ACC112 (cell line): Measurements from ENCODE around the gene SLC6A9.

Experiments
- H2AFZ ChIP-seq: fragments of 200-600 bp; sonication (generic); one replicate; pipeline ENCODE4 v1.6.0; 2017; ENCODE audit warnings: antibody characterized with exemption, low read length; ENCODE audit not compliant: unreplicated experiment
- H3K27ac ChIP-seq: fragments of 200-600 bp; sonication (generic); 2 replicates; pipeline ENCODE4 v1.5.1; 2014; ENCODE audit warnings: low read depth, mild to moderate bottlenecking, antibody characterized with exemption, low read length, moderate library complexity
- H3K27me3 ChIP-seq: fragments of 200-600 bp; sonication (generic); 2 replicates; pipeline ENCODE4 v1.6.1; 2014; ENCODE audit warnings: mild to moderate bottlenecking, antibody characterized with exemption, low read length, moderate library complexity, mixed read lengths; ENCODE audit not compliant: insufficient read depth
- H3K36me3 ChIP-seq: fragments of 200-600 bp; sonication (generic); 2 replicates; pipeline ENCODE4 v1.6.1; 2016; ENCODE audit warnings: mild to moderate bottlenecking, antibody characterized with exemption, low read length, moderate library complexity, mixed read lengths; ENCODE audit not compliant: insufficient read depth
- H3K4me1 ChIP-seq: fragments of 200-600 bp; sonication (generic); one replicate; pipeline ENCODE4 v1.6.1; 2016; ENCODE audit warnings: low read length, mixed read lengths; ENCODE audit not compliant: insufficient read depth, unreplicated experiment, control insufficient read depth
- H3K4me3 ChIP-seq: fragments of 200-600 bp; sonication (generic); 2 replicates; pipeline ENCODE4 v1.5.1; 2014; ENCODE audit warnings: mild to moderate bottlenecking, low read depth, low read length
- H3K79me2 ChIP-seq: fragments of 200-600 bp; sonication (generic); one replicate; pipeline ENCODE4 v1.6.0; 2016; ENCODE audit warnings: low read length; ENCODE audit not compliant: control insufficient read depth, unreplicated experiment, insufficient read depth

SLC6A9 gene

GRCh38 chr1:44000122-44000665 is 31.1 kb downstream of the SLC6A9 start:
- Histone ChIP-seq H3K27ac (no peak overlapping the region), H3K36me3 (no peaks in the 10 kb centered on the region), H3K27me3 (no peaks in the 10 kb centered on the region), H3K4me1 (no peaks in the 10 kb centered on the region), H2AFZ (no peak overlapping the region), H3K79me2 (no peaks in the 10 kb centered on the region), H3K4me3 (no peak overlapping the region)

GRCh38 chr1:43999455-43999854 is 31.8 kb downstream of the SLC6A9 start:
- H3K27ac ChIP-seq = no peak overlapping the region
- no peaks in the 10 kb centered on the region for H3K36me3 ChIP-seq
- no peak overlapping the region for H2AFZ ChIP-seq
- H3K4me3 ChIP-seq = no peak overlapping the region
- H3K4me1 ChIP-seq = no peaks in the 10 kb centered on the region
- no peaks in the 10 kb centered on the region for H3K27me3 ChIP-seq
- H3K79me2 ChIP-seq = no peaks in the 10 kb centered on the region

- no peaks in the 10 kb centered on the region for H3K4me1 ChIP-seq
- no peaks in the 10 kb centered on the region for H3K79me2 ChIP-seq
- H2AFZ ChIP-seq = no peak overlapping the region
- H3K36me3 ChIP-seq = no peaks in the 10 kb centered on the region
- H3K4me3 ChIP-seq = no peak overlapping the region
- H3K27me3 ChIP-seq = no peaks in the 10 kb centered on the region
- H3K27ac ChIP-seq = no peak overlapping the region
Observed at GRCh38 chr1:43998000-43998378, 33.3 kb downstream of the SLC6A9 start.

- H3K4me1 ChIP-seq = no peaks in the 10 kb centered on the region
- no peaks in the 10 kb centered on the region for H3K27me3 ChIP-seq
- no peak overlapping the region for H2AFZ ChIP-seq
- H3K4me3 ChIP-seq = no peak overlapping the region
- H3K79me2 ChIP-seq = no peaks in the 10 kb centered on the region
- H3K36me3 ChIP-seq = no peaks in the 10 kb centered on the region
- no peak overlapping the region for H3K27ac ChIP-seq
Observed at GRCh38 chr1:43997295-43997999, 33.8 kb downstream of the SLC6A9 start.

- Histone ChIP-seq H3K79me2 (no peaks in the 10 kb centered on the region), H3K27me3 (no peaks in the 10 kb centered on the region), H3K4me3 (no peak overlapping the region), H3K36me3 (no peaks in the 10 kb centered on the region), H3K4me1 (no peaks in the 10 kb centered on the region), H2AFZ (no peak overlapping the region), H3K27ac (no peak overlapping the region)
Observed at GRCh38 chr1:43996733-43997115, 34.5 kb downstream of the SLC6A9 start.

- H3K79me2 ChIP-seq = no peaks in the 10 kb centered on the region
- no peak overlapping the region for H2AFZ ChIP-seq
- no peaks in the 10 kb centered on the region for H3K4me1 ChIP-seq
- H3K36me3 ChIP-seq = no peaks in the 10 kb centered on the region
- no peak overlapping the region for H3K4me3 ChIP-seq
- H3K27ac ChIP-seq = no peak overlapping the region
- no peaks in the 10 kb centered on the region for H3K27me3 ChIP-seq
Observed at GRCh38 chr1:43995984-43996732, 35.1 kb downstream of the SLC6A9 start.

GRCh38 chr1:43994794-43995790 is 36.2 kb downstream of the SLC6A9 start:
- Histone ChIP-seq H3K4me1 (peaks cover 7% of the 10 kb centered on the region), H3K4me3 (no peak overlapping the region), H3K36me3 (no peaks in the 10 kb centered on the region), H2AFZ (no peak overlapping the region), H3K27me3 (no peaks in the 10 kb centered on the region), H3K27ac (no peak overlapping the region), H3K79me2 (no peaks in the 10 kb centered on the region)

- H3K36me3 ChIP-seq = no peaks in the 10 kb centered on the region
- no peaks in the 10 kb centered on the region for H3K79me2 ChIP-seq
- H2AFZ ChIP-seq = no peak overlapping the region
- no peak overlapping the region for H3K4me3 ChIP-seq
- no peak overlapping the region for H3K27ac ChIP-seq
- H3K27me3 ChIP-seq = no peaks in the 10 kb centered on the region
- peaks cover 7% of the 10 kb centered on the region for H3K4me1 ChIP-seq
Observed at GRCh38 chr1:43994071-43994470, 37.2 kb downstream of the SLC6A9 start.

- Histone ChIP-seq H3K27ac (no peak overlapping the region), H3K4me3 (no peak overlapping the region), H2AFZ (no peak overlapping the region), H3K36me3 (no peaks in the 10 kb centered on the region), H3K79me2 (no peaks in the 10 kb centered on the region), H3K27me3 (no peaks in the 10 kb centered on the region), H3K4me1 (peaks cover 7% of the 10 kb centered on the region)
Observed at GRCh38 chr1:43993206-43993914, 37.9 kb downstream of the SLC6A9 start.
